GM12878 (cell line): Measurements from ENCODE around the gene ELOA2. TPM values are rescaled to one million over a fixed set of nuclear protein-coding genes. Genes with fewer than 3 reads are reported as not detected.

ENCODE experiments used
- polyA plus RNA-seq, 11 experiments: library from polyadenylated mRNA; depleted of rRNA in 4 of 11; unstranded in 6 of 11; stranded (reverse) in 5 of 11; fragments of >200 nt; fragmentation: Nextera tagmentation in 4 of 11; fragmentation: Illumina TruSeq in 1 of 11; extraction: Ambion mirVana in 4 of 11; extraction: Trizol in 1 of 11; gene quantifications; 1 replicate in 1 of 11; 2 replicates in 10 of 11; pipeline versions ENCODE4 v1.2.1 to v1.2.3, GENCODE V29; 2011 to 2016; ENCODE audit warnings: inconsistent platforms in 2 of 11, missing spikeins in 2 of 11, low read depth in 1 of 11
- total RNA-seq, 4 experiments: library from RNA; depleted of rRNA in 3 of 4; stranded (reverse); fragments of >200 nt in 3 of 4; fragmentation: Illumina TruSeq in 1 of 4; extraction: Trizol in 1 of 4; gene quantifications; 2 replicates each; pipeline versions ENCODE4 v1.2.1 to v1.2.3, GENCODE V29; 2013 to 2021

The ELOA2 gene
- total and polyA plus RNA-seq, 10 of the 15 experiments (the other 5 are each of a cell fraction or from before 2014, with no cell fraction given), result not detected

Other genes with a start within 250 kb of the ELOA2 start
- 20.7 and 26.4 TPM in 2 replicates for gene PIAS2, start 118.1 kb downstream of the ELOA2 start, total RNA-seq (2014; rRNA removed)
- 24.2 and 25.9 TPM in 2 replicates for gene PIAS2, start 118.1 kb downstream of the ELOA2 start, total RNA-seq (2014; rRNA removed; fragmentation: Illumina TruSeq; extraction: Trizol)
- gene PIAS2, start 118.1 kb downstream of the ELOA2 start, total RNA-seq (2021), result 25.2 and 32.2 TPM in 2 replicates
- gene PIAS2, start 118.1 kb downstream of the ELOA2 start, polyA plus RNA-seq (2011; rRNA removed), result 13.0 and 18.7 TPM in 2 replicates
- 27.9 and 32.2 TPM in 2 replicates for gene PIAS2, start 118.1 kb downstream of the ELOA2 start, polyA plus RNA-seq (2014; fragmentation: Illumina TruSeq; extraction: Trizol)
- gene PIAS2, start 118.1 kb downstream of the ELOA2 start, polyA plus RNA-seq (2014; fragmentation: Nextera tagmentation; extraction: Ambion mirVana), result 1 to 10 TPM; 4.0 to 7.2 TPM
- 10.6 and 13.6 TPM in 2 replicates for gene PIAS2, start 118.1 kb downstream of the ELOA2 start, polyA plus RNA-seq (2014; rRNA removed)
- 10 to 100 TPM; 29.2 to 31.8 TPM for gene PIAS2, start 118.1 kb downstream of the ELOA2 start, polyA plus RNA-seq (2016; fragmentation: Nextera tagmentation; extraction: Ambion mirVana)
- 1.7 and 1.8 TPM in 2 replicates for gene KATNAL2, start 118.0 kb downstream of the ELOA2 start, total RNA-seq (2014; rRNA removed)
- 1.9 and 2.4 TPM in 2 replicates for gene KATNAL2, start 118.0 kb downstream of the ELOA2 start, total RNA-seq (2014; rRNA removed; fragmentation: Illumina TruSeq; extraction: Trizol)
- gene KATNAL2, start 118.0 kb downstream of the ELOA2 start, total RNA-seq (2021), result 1.9 and 2.1 TPM in 2 replicates
- 0.20 and 0.33 TPM in 2 replicates for gene KATNAL2, start 118.0 kb downstream of the ELOA2 start, polyA plus RNA-seq (2011; rRNA removed)
- gene KATNAL2, start 118.0 kb downstream of the ELOA2 start, polyA plus RNA-seq (2014; fragmentation: Illumina TruSeq; extraction: Trizol), result 1.2 and 1.8 TPM in 2 replicates
- under 1 TPM; 0.53 to 0.95 TPM for gene KATNAL2, start 118.0 kb downstream of the ELOA2 start, polyA plus RNA-seq (2014; fragmentation: Nextera tagmentation; extraction: Ambion mirVana)
- gene KATNAL2, start 118.0 kb downstream of the ELOA2 start, polyA plus RNA-seq (2014; rRNA removed), result 2.1 and 2.9 TPM in 2 replicates
- 1 to 10 TPM; 1.7 to 1.9 TPM for gene KATNAL2, start 118.0 kb downstream of the ELOA2 start, polyA plus RNA-seq (2016; fragmentation: Nextera tagmentation; extraction: Ambion mirVana)
- 13.7 TPM in 2 replicates for gene HDHD2, start 114.9 kb upstream of the ELOA2 start, total RNA-seq (2014; rRNA removed)
- 18.9 and 19.3 TPM in 2 replicates for gene HDHD2, start 114.9 kb upstream of the ELOA2 start, total RNA-seq (2014; rRNA removed; fragmentation: Illumina TruSeq; extraction: Trizol)
- 21.0 and 23.5 TPM in 2 replicates for gene HDHD2, start 114.9 kb upstream of the ELOA2 start, total RNA-seq (2021)
- gene HDHD2, start 114.9 kb upstream of the ELOA2 start, polyA plus RNA-seq (2011; rRNA removed), result 16.1 and 25.4 TPM in 2 replicates
- gene HDHD2, start 114.9 kb upstream of the ELOA2 start, polyA plus RNA-seq (2014; fragmentation: Illumina TruSeq; extraction: Trizol), result 20.3 and 23.3 TPM in 2 replicates
- gene HDHD2, start 114.9 kb upstream of the ELOA2 start, polyA plus RNA-seq (2014; fragmentation: Nextera tagmentation; extraction: Ambion mirVana), result 10 to 100 TPM in 1 of 2 experiments, 1 to 10 TPM in 1; 4.6 to 14.9 TPM
- 8.7 and 11.3 TPM in 2 replicates for gene HDHD2, start 114.9 kb upstream of the ELOA2 start, polyA plus RNA-seq (2014; rRNA removed)
- 10 to 100 TPM; 23.0 to 29.1 TPM for gene HDHD2, start 114.9 kb upstream of the ELOA2 start, polyA plus RNA-seq (2016; fragmentation: Nextera tagmentation; extraction: Ambion mirVana)
- gene IER3IP1, start 140.7 kb upstream of the ELOA2 start, total RNA-seq (2014; rRNA removed), result 32.1 and 37.3 TPM in 2 replicates
- gene IER3IP1, start 140.7 kb upstream of the ELOA2 start, total RNA-seq (2014; rRNA removed; fragmentation: Illumina TruSeq; extraction: Trizol), result 16.3 and 18.1 TPM in 2 replicates
- 7.9 and 9.0 TPM in 2 replicates for gene IER3IP1, start 140.7 kb upstream of the ELOA2 start, total RNA-seq (2021)
- gene IER3IP1, start 140.7 kb upstream of the ELOA2 start, polyA plus RNA-seq (2011; rRNA removed), result 19.5 and 27.8 TPM in 2 replicates
- 11.6 and 13.3 TPM in 2 replicates for gene IER3IP1, start 140.7 kb upstream of the ELOA2 start, polyA plus RNA-seq (2014; fragmentation: Illumina TruSeq; extraction: Trizol)
- gene IER3IP1, start 140.7 kb upstream of the ELOA2 start, polyA plus RNA-seq (2014; fragmentation: Nextera tagmentation; extraction: Ambion mirVana), result 10 to 100 TPM; 30.8 to 40.9 TPM
- 27.3 and 50.6 TPM in 2 replicates for gene IER3IP1, start 140.7 kb upstream of the ELOA2 start, polyA plus RNA-seq (2014; rRNA removed)
- gene IER3IP1, start 140.7 kb upstream of the ELOA2 start, polyA plus RNA-seq (2016; fragmentation: Nextera tagmentation; extraction: Ambion mirVana), result 10 to 100 TPM; 28.8 to 31.2 TPM
- not detected in 2 replicates for gene SKOR2, start 216.0 kb upstream of the ELOA2 start, total RNA-seq (2014; rRNA removed)
- gene SKOR2, start 216.0 kb upstream of the ELOA2 start, total RNA-seq (2014; rRNA removed; fragmentation: Illumina TruSeq; extraction: Trizol), result not detected in 2 replicates
- not detected in 2 replicates for gene SKOR2, start 216.0 kb upstream of the ELOA2 start, total RNA-seq (2021)
- not detected in 2 replicates for gene SKOR2, start 216.0 kb upstream of the ELOA2 start, polyA plus RNA-seq (2011; rRNA removed)
- gene SKOR2, start 216.0 kb upstream of the ELOA2 start, polyA plus RNA-seq (2014; fragmentation: Illumina TruSeq; extraction: Trizol), result not detected in 2 replicates
- gene SKOR2, start 216.0 kb upstream of the ELOA2 start, polyA plus RNA-seq (2014; fragmentation: Nextera tagmentation; extraction: Ambion mirVana), result not detected
- not detected in 2 replicates for gene SKOR2, start 216.0 kb upstream of the ELOA2 start, polyA plus RNA-seq (2014; rRNA removed)
- gene SKOR2, start 216.0 kb upstream of the ELOA2 start, polyA plus RNA-seq (2016; fragmentation: Nextera tagmentation; extraction: Ambion mirVana), result not detected